ENCODE results near the gene TAF1.
"Not testable (repeated sequence)": the region's sequence is repeated elsewhere in the genome, so short reads cannot be mapped to it uniquely, and the experiment has no call there.

GRCh38 chrX:71349151-71349665 is 16.9 kb upstream of the TAF1 start:
- TF ChIP-seq SP1 (CRISPR knock-in tag; conservative IDR thresholded peaks at IDR 0.05); ZNF219 (CRISPR knock-in tag; IDR thresholded peaks at IDR 0.05; ENCODE audit: borderline replicate concordance); FOXK1 (CRISPR knock-in tag; IDR thresholded peaks at IDR 0.05); ESRRA (CRISPR knock-in tag; IDR thresholded peaks at IDR 0.05; ENCODE audit: borderline replicate concordance); CTCF (IDR thresholded peaks at IDR 0.05); USF2 (CRISPR knock-in tag; IDR thresholded peaks at IDR 0.05); FOXP1 (CRISPR knock-in tag; IDR thresholded peaks at IDR 0.05; ENCODE audit: borderline replicate concordance); ATF3 (CRISPR knock-in tag; conservative IDR thresholded peaks at IDR 0.05); ERG (CRISPR knock-in tag; IDR thresholded peaks at IDR 0.05); RELA (CRISPR knock-in tag; IDR thresholded peaks at IDR 0.05; ENCODE audit: borderline replicate concordance); CDX4 (CRISPR knock-in tag; IDR thresholded peaks at IDR 0.05; ENCODE audit: borderline replicate concordance): not testable (repeated sequence)

All from WTC11 (cell line).